ENCODE measurements around the gene PRICKLE1. TPM values are rescaled to one million over a fixed set of nuclear protein-coding genes. Genes with fewer than 3 reads are reported as not detected.

Gene PRICKLE1
- total and polyA plus RNA-seq, 2 of the 13 experiments (the other 11 are each of a cell fraction or from before 2014, with no cell fraction given): not detected

GRCh38 chr12:42586268-42586667 is 3.3 kb downstream of the PRICKLE1 start:
- no TSS peak for BruUV-seq (replicated peaks)
- ChIA-PET CTCF (ENCODE audit: low intra/inter-chr PET ratio, low total read pairs) (no interaction called here), POLR2A (no interaction called here)
- no peak for DNase-seq (ENCODE audit: low spot score)
- H2AFZ ChIP-seq (ENCODE audit: low read length): no peak overlapping the region
- H4K20me1 ChIP-seq (ENCODE audit: insufficient read depth, low read length): no peaks in the 10 kb centered on the region
- FAIRE-seq: no peak
- H3K9me3 ChIP-seq (ENCODE audit: low read length): no peaks in the 10 kb centered on the region
- H3K27me3 ChIP-seq (ENCODE audit: control insufficient read depth in 1 of 2, insufficient read depth in 2 of 2, low read length in 2 of 2): peaks cover 5 to 47% of the 10 kb centered on the region in 2 experiments; a peak in 4 of 5 replicates
- in situ Hi-C loops (cut with HindIII; ENCODE audit: extremely low pct_ligation_motif_present, low pct_unique_long_range_greater_than_20kb) (no loop called here), intact Hi-C loops (cut with micrococcal nuclease; ENCODE audit: unreplicated experiment) (no loop called here)
- 50% methylated on average over 1 of the region's 1 CpG for WGBS (ENCODE audit: low lambda C conversion rate)
- H3K9ac ChIP-seq (ENCODE audit: insufficient read depth, low read depth, low read length): no peak overlapping the region
- H3K79me2 ChIP-seq (ENCODE audit: insufficient read depth, low read length): no peaks in the 10 kb centered on the region
- H3K4me2 ChIP-seq (ENCODE audit: low read depth, low read length): no peak overlapping the region
- no peak overlapping the region for H3K27ac ChIP-seq (ENCODE audit: extremely low read length, insufficient read depth, low read length)
- peaks cover 28% of the 10 kb centered on the region for H3K4me1 ChIP-seq (ENCODE audit: insufficient read depth, low read length)
- ATAC-seq: no peak
- H3K36me3 ChIP-seq (replicated peaks in 1 of 2; ENCODE audit: control insufficient read depth in 1 of 2, insufficient read depth in 2 of 2, low read length in 2 of 2): no peaks in the 10 kb centered on the region
- H3K4me3 ChIP-seq (replicated peaks in 1 of 3; ENCODE audit: insufficient read depth in 1 of 3, low read depth in 2 of 3, low read length in 3 of 3): no peak overlapping the region
- no peak for TF ChIP-seq POLR2G (IDR thresholded peaks at IDR 0.05; ENCODE audit: low read depth, low read length)
- TF ChIP-seq XBP1 (CRISPR knock-in tag; IDR thresholded peaks at IDR 0.05): no peak
- no peak for TF ChIP-seq TBX3 (IDR thresholded peaks at IDR 0.05; ENCODE audit: borderline replicate concordance)
- no peak for TF ChIP-seq GATA4 (IDR thresholded peaks at IDR 0.05; ENCODE audit: borderline replicate concordance, low read depth)
- TF ChIP-seq, protein P1, sequence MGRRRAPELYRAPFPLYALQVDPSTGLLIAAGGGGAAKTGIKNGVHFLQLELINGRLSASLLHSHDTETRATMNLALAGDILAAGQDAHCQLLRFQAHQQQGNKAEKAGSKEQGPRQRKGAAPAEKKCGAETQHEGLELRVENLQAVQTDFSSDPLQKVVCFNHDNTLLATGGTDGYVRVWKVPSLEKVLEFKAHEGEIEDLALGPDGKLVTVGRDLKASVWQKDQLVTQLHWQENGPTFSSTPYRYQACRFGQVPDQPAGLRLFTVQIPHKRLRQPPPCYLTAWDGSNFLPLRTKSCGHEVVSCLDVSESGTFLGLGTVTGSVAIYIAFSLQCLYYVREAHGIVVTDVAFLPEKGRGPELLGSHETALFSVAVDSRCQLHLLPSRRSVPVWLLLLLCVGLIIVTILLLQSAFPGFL (CRISPR knock-in tag; IDR thresholded peaks at IDR 0.05): no peak
- TF ChIP-seq PRDM15 (CRISPR knock-in tag; IDR thresholded peaks at IDR 0.05): no peak
- TF ChIP-seq FOXC1 (CRISPR knock-in tag; IDR thresholded peaks at IDR 0.05; ENCODE audit: borderline replicate concordance): no peak
- no peak for TF ChIP-seq ZSCAN9 (CRISPR knock-in tag; IDR thresholded peaks at IDR 0.05; ENCODE audit: borderline replicate concordance)
- TF ChIP-seq ZNF30 (CRISPR knock-in tag; IDR thresholded peaks at IDR 0.05): no peak
- no peak for TF ChIP-seq FOXK1 (CRISPR knock-in tag; IDR thresholded peaks at IDR 0.05; ENCODE audit: borderline replicate concordance, low read depth)
- no peak for TF ChIP-seq ZBTB21 (CRISPR knock-in tag; IDR thresholded peaks at IDR 0.05)
- TF ChIP-seq, protein P2, sequence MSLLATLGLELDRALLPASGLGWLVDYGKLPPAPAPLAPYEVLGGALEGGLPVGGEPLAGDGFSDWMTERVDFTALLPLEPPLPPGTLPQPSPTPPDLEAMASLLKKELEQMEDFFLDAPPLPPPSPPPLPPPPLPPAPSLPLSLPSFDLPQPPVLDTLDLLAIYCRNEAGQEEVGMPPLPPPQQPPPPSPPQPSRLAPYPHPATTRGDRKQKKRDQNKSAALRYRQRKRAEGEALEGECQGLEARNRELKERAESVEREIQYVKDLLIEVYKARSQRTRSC (CRISPR knock-in tag; IDR thresholded peaks at IDR 0.05; ENCODE audit: low read depth): no peak
- TF ChIP-seq HMG20A (CRISPR knock-in tag; IDR thresholded peaks at IDR 0.05; ENCODE audit: borderline replicate concordance): no peak
- no peak for TF ChIP-seq GATAD2A (CRISPR knock-in tag; IDR thresholded peaks at IDR 0.05)
- TF ChIP-seq TP53 (CRISPR knock-in tag; conservative IDR thresholded peaks at IDR 0.05): no peak
- no peak for TF ChIP-seq SUZ12 (IDR thresholded peaks at IDR 0.05; ENCODE audit: low read depth, low read length)
- no peak for TF ChIP-seq ZEB1 (IDR thresholded peaks at IDR 0.05; ENCODE audit: insufficient replicate concordance, low read depth)
- TF ChIP-seq TFDP1 (CRISPR knock-in tag; IDR thresholded peaks at IDR 0.05; ENCODE audit: borderline replicate concordance): no peak
- TF ChIP-seq, protein P3, sequence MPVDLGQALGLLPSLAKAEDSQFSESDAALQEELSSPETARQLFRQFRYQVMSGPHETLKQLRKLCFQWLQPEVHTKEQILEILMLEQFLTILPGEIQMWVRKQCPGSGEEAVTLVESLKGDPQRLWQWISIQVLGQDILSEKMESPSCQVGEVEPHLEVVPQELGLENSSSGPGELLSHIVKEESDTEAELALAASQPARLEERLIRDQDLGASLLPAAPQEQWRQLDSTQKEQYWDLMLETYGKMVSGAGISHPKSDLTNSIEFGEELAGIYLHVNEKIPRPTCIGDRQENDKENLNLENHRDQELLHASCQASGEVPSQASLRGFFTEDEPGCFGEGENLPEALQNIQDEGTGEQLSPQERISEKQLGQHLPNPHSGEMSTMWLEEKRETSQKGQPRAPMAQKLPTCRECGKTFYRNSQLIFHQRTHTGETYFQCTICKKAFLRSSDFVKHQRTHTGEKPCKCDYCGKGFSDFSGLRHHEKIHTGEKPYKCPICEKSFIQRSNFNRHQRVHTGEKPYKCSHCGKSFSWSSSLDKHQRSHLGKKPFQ (CRISPR knock-in tag; IDR thresholded peaks at IDR 0.05; ENCODE audit: insufficient replicate concordance): no peak
